Thyroid gland (tissue), 4 donors: Measurements from ENCODE around the gene PACS1.

ENCODE experiments used
- CTCF ChIP-seq, 6 experiments: fragments of 200-600 bp in 3 of 6; fragments of 450-650 bp in 3 of 6; sonication (generic) in 3 of 6; IDR thresholded peaks; one replicate each; pipeline ENCODE4 v1.5.1; 2016 to 2019; ENCODE audit warnings: antibody characterized with exemption in 6 of 6, mild to moderate bottlenecking in 2 of 6, inconsistent platforms in 1 of 6, moderate library complexity in 1 of 6
- POLR2A ChIP-seq, 2 donors: fragments of 450-650 bp; IDR thresholded peaks; one replicate each; pipeline ENCODE4 v1.6.1; 2017; ENCODE audit warnings: antibody characterized with exemption in 2 of 2, mild to moderate bottlenecking in 2 of 2, moderate library complexity in 1 of 2

- no peak for TF ChIP-seq POLR2A (IDR thresholded peaks at IDR 0.05)
- no peak for TF ChIP-seq CTCF (IDR thresholded peaks at IDR 0.05)
Measured at GRCh38 chr11:66247295-66247694, 177.2 kb downstream of the PACS1 start.
